ENCODE data around the gene WBP1L.
"Not testable (repeated sequence)": the region's sequence is repeated elsewhere in the genome, so short reads cannot be mapped to it uniquely, and the experiment has no call there.

The WBP1L gene

DNA sequence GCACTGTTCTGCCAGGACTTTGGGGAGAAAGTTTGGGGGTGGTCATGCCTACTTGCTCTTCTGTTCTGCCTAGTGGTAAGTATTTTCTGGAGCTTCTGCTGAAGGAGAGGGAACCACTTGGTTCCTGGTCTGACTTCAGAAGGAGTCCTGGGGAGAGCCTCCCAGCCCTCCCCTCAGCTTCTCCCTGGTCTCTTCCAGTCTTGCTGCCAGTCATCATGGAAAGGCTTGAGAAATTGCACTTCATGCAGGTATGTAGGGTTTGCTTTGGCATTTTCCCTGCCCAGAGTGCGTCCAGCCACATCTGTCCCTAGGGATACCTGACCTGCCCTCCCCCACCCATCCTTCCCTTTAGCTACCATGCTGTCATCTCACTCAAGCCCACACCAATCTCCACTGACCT is 11.1 kb upstream of the WBP1L start:
- no peak for DNase-seq
- no peak for TF ChIP-seq GATA1 (IDR thresholded peaks at IDR 0.05; ENCODE audit: low read depth, low read length)

DNA sequence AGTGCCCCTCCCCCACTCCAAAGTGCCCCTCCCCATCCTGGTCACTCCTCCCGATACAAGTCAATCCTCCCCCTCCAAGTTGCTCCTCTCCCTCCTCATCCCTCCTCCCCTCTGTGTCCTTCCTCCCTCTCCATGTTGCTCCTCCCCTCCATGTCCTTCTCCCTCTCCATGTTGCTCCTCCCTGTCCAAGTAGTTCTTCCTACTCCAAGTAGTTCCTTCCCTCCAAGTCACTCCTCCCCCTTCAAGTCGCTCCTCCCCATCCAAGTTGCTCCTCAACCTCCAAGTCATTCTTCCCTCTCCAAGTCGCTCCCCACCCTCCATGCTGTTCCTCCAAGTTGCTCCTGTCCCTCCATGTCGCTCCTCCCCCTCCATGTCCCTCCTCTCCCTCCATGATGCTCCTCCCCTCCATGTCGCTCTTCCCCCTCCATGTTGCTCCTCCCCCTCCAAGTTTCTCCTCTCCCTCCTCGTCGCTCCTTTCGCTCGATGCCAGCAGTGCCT is 8.6 kb upstream of the WBP1L start:
- no peak for DNase-seq
- TF ChIP-seq GATA1 (IDR thresholded peaks at IDR 0.05; ENCODE audit: low read depth, low read length): no peak
- TF ChIP-seq POLR2A (IDR thresholded peaks at IDR 0.05; ENCODE audit: low read length): no peak

DNA sequence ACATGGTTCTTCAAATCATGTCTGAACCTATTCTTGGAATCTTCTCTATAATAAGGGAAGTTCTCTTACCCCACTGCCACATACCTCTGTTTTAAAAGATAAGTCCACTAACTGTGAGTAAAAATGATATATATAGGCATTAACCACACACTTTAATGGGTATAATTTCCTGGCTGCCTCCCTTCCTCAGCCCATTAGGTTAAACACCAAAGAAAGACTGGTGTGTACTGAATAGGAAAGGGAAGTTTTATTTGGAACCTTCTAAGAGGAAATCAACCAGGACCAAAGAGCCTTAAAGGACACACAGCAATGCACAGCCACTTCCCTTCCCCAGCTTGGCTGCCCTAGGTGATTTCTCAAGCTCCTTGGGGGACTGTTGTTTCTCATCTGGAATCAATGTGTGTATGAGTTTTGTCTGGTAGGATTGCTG is 5.0 kb upstream of the WBP1L start:
- TF ChIP-seq POLR2A (IDR thresholded peaks at IDR 0.05; ENCODE audit: low read length): no peak
- TF ChIP-seq GATA1 (IDR thresholded peaks at IDR 0.05; ENCODE audit: low read depth, low read length): no peak
- DNase-seq: no peak

DNA sequence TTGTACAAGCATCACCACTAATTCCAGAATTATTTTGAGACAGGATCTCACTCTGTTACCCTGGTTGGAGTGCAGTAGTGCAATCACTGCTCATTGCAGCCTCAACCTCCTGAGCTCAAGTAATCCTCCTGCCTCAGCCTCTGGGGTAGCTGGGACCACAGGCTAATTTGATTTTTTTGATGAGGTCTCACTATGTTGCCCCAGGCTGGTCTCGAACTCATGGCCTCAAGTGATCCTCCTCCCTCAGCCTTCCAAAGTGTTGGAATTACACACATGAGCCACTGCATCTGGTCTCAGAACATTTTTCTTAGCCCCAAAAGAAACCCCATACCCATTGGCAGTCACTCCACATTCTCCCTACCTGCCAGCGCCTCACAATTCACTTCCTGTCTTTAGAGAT is 3.5 kb upstream of the WBP1L start:
- no peak for DNase-seq
- TF ChIP-seq GATA1 (IDR thresholded peaks at IDR 0.05; ENCODE audit: low read depth, low read length): no peak
- no peak for TF ChIP-seq POLR2A (IDR thresholded peaks at IDR 0.05; ENCODE audit: low read length)

DNA sequence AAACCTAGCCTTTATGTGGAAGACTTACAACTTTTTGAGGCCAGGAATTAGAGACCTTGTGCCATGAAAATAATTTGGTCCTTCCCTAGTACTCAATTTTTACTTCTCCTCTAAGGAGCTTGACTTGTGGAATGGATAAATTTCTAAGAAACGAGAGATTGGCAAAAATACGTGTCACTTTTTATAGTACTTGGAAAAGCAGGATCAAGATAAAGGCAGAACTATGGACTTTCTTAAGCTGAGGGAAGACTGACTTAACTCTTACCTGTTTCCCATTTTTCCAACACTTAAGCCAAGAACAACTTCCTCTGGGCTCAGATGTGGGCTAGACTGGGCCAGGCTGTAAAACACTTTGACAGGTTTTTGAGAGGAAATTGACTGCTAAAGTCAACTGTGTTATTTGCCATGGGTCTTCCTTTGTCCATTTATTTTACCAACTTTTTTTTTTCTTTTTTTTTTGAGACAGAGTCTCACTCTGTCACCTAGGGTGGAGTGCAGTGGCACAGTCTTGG is 2.0 kb upstream of the WBP1L start:
- no peak for DNase-seq
- TF ChIP-seq POLR2A (IDR thresholded peaks at IDR 0.05; ENCODE audit: low read length): no peak
- TF ChIP-seq GATA1 (IDR thresholded peaks at IDR 0.05; ENCODE audit: low read depth, low read length): no peak

DNA sequence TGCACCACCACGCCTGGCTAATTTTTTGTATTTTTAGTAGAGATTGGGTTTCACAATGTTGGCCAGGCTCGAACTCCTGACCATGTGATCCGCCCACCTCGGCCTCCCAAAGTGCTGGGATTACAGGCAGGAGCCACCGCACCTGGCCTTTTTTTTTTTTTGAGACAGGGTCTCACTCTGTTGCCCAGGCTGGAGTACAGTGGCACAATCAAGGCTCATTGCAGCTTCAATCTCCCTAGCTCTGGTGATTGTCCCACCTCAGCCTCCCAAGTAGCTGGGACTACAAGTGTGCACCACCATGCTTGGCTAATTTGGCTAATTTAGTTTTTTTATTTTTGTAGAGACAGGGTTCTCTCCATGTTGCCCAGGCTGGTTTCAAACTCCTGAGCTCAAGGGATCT is 1.4 kb upstream of the WBP1L start:
- not testable (repeated sequence) for DNase-seq

DNA sequence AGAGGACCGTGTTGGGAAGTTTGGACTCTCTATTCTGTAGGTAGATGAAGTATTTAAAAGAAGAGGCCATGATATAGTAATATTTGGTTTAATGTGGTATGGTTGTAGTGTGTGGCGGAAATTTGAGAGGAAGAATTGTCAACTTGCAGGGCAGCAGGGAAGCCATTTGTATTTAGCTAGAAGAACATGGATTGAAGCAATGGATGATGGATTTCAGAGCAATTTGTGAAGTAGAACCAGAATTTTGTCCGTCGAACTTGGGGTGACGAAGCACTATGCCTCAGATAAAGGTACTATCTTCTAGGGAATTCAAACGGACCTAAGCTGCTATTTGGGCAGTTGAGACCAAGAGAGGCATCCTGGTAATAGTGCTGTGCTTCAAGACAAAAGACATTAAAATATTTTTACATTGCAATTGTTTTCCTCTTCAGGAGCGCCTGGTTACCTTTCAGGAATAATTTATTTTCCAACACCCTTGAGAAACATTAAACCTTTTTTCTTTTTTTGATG is 615 bp upstream of the WBP1L start:
- TF ChIP-seq POLR2A (IDR thresholded peaks at IDR 0.05; ENCODE audit: low read length) (no peak), GATA1 (IDR thresholded peaks at IDR 0.05; ENCODE audit: low read depth, low read length) (no peak)
- DNase-seq: no peak

DNA sequence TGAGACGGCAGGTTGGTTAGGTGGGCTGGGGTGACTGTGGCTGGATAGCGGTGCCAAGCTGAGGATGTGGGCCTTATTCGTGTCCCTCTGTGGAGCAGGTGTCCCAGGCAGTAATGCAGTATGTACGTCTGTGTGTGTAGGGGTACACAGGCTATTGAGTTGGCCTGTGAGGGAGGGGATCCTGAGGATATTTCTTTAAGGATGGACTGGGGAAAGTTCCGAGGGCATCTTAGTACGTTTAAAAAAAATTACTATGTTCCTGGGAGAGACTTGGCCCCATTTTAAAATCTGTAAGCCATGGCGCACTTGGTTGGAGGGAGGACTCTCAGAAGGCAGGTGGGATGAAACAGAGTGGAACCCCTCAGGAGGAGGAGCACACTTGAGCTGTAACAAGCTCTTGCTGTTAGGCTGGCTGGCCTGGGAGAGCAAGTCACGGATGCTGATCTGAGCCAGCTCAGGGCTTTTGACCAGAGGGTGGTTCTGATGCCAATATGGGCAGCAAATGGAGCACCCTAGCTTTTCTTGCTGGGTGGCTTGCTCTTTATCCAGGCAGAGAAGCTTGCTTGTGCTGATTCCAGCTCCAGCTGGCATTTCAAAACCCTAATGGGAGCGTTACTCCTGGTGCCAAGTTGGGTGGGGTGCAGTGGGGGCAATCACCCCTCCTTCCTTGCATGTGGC is 765 bp downstream of the WBP1L start:
- peak; percentile 41 to 56 for DNase-seq
- TF ChIP-seq GATA1 (IDR thresholded peaks at IDR 0.05; ENCODE audit: low read depth, low read length) (no peak), POLR2A (IDR thresholded peaks at IDR 0.05; ENCODE audit: low read length) (no peak)

DNA sequence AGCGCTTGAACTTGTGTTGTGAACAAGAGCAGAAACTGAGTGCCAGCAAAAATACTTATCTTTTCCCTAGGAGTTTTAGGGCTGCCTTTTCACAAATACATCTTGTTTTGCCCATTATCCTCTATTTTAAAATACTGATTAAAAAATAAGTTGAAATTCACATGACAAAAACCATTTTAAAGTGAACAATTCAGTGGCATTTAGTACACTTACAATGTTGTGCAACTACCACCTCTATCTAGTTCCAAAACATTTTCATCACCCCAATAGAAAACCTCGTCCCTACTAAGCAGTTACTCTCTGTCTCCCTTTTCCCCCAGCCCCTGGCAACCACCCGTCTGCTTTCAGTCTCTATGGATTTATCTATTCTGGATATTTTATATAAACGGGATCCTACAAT is 1.4 kb downstream of the WBP1L start:
- no peak for TF ChIP-seq POLR2A (IDR thresholded peaks at IDR 0.05; ENCODE audit: low read length)
- no peak for TF ChIP-seq GATA1 (IDR thresholded peaks at IDR 0.05; ENCODE audit: low read depth, low read length)

DNA sequence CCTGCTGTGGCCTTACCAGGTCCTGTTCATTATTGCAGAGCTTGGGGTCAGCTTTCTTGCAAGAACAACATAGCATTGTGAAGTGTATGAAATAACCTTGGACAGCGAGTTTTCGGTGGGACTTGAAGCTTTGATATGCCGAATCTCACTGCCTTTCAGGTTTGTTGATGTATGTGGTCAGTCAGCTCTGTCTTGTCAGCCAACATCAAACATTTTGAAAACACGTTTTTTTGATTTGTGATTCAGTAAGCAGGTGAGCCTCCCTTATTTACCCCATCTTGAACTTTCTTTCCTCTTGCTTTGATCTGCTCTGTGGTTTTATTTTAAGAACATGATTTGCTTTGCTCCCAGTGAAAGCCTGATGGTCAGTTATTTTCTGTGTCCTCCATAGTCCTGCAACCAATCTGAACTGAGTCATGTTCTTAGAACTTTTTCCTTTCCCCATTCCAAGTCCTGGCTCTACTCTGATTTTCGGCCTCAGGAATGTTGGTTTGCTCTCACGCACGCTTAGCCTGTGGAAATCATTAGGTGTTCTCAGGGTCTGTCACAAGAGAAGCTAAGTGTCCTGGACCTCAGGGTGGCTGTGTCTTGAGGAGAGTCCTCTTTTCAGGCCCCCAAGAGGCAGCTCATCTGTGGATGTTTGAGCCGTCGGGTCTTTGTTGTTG is 8.7 kb downstream of the WBP1L start:
- TF ChIP-seq GATA1 (IDR thresholded peaks at IDR 0.05; ENCODE audit: low read depth, low read length): no peak
- TF ChIP-seq POLR2A (IDR thresholded peaks at IDR 0.05; ENCODE audit: low read length): no peak
- DNase-seq: no peak

More for the DNA sequence above, 1.4 kb downstream of the WBP1L start:
- DNase-seq: no peak

DNA sequence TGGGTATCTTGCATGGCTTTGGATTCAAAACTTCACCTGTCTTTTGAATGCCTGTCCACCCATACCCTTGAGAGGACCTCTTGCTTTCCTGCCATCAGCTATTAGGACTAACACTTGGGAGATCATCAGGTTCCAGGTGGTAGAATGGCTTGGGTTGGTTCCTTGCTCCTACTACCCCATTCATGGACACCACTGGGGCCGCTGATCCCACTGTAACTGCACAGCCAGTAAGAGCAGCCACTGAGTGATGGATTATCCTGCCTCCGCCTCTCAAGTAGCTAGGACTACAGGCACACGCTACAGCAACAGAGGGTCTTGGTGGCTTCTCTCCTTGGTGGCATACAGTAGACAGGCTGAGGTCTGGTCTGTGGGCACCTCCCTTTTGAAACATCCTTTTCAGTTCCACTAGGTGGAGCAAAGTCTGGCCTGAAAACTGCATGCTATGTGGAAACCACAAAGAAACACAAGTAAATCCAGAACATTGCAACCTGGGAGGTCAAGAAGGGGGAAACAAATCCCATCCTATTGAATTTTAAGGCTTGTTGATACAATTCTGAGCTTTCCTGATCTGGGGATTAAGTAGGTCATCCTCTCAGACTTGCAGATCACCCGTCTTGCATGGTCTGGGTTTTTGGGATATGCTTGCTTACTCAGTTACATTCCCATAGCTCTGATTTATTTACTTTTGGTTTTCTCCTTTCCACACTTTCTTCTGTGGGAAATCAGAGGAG is 9.4 kb downstream of the WBP1L start:
- TF ChIP-seq POLR2A (IDR thresholded peaks at IDR 0.05; ENCODE audit: low read length): no peak
- TF ChIP-seq GATA1 (IDR thresholded peaks at IDR 0.05; ENCODE audit: low read depth, low read length): no peak
- DNase-seq: peak; percentile 63 to 64

DNA sequence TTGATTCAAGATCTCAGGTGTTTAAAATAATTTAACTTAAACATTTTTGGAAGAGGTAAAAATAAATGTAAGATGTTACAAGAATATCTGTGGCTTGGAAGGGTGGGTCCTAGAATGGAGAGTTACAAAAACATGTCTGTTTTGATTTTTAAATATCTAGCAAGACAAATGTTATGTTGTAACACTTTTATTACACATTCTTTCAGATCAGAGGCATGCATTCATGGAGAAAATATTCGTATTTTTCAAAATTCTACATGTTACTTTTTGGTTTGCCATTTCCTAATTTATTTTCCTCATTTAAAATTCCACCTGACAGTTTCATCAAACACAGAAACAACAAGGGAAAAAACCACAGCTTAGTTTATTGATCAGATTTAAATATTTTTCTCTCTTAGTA is 10.0 kb downstream of the WBP1L start:
- no peak for TF ChIP-seq GATA1 (IDR thresholded peaks at IDR 0.05; ENCODE audit: low read depth, low read length)
- TF ChIP-seq POLR2A (IDR thresholded peaks at IDR 0.05; ENCODE audit: low read length): no peak
- no peak for DNase-seq

DNA sequence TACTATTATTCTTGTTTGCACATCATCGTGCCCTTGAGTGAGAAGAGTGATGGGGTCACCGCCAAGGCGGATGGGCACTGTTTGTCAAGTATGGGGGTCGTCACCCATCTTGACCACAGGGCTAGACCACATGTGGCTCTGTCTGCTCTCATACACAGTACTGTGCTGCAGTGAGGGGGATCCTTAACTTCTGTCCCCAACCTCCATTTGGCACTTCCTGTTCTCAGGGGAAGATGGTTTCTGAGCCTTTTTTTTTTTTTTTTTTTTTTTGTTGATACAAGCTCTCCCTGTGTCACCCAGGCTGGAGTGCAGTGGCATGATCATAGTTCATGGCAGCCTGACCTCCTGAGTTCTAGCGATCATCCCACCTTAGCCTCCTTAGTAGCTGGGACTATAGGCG is 13.6 kb downstream of the WBP1L start:
- TF ChIP-seq GATA1 (IDR thresholded peaks at IDR 0.05; ENCODE audit: low read depth, low read length) (no peak), POLR2A (IDR thresholded peaks at IDR 0.05; ENCODE audit: low read length) (no peak)
- DNase-seq: no peak

DNA sequence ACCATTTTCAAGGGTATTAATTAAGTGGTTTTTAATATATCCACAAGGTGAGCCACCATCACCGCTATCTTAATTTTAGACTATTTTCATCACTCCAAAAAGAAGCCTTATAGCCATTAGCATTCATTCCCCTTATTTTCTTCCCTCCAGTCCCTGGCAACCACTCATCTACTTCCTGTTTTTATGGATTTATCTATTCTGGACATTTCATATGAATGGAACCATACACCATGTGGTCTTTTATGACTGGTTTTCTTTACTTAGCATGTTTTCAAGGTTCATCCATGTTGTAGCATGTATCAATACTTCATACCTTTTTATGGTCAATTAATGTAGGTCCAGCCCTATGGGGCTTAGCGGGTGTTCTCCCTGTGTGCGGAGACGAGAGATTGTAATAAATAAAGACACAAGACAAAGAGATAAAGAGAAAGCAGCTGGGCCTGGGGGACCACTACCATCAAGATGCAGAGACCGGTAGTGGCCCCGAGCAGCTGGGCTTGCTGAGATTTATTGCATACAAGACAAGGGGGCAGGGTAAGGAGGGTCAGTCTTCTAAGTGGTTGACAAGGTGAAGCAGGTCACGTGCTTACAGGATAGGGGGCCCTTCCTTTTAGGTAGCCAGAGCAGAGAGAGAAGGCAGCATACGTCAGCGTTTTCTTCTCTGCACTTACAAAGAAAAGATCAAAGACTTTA is 14.6 kb downstream of the WBP1L start:
- TF ChIP-seq GATA1 (IDR thresholded peaks at IDR 0.05; ENCODE audit: low read depth, low read length) (no peak), POLR2A (IDR thresholded peaks at IDR 0.05; ENCODE audit: low read length) (no peak)
- no peak for DNase-seq

DNA sequence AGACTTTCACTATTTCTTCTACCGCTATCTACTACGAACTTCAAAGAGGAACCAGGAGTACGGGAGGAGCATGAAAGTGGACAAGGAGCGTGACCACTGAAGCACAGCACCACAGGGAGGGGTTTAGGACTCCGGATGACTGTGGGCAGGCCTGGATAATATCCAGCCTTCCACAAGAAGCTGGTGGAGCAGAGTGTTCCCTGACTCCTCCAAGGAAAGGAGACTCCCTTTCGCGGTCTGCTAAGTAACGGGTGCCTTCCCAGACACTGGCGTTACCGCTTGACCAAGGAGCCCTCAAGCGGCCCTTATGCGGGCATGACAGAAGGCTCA is 15.2 kb downstream of the WBP1L start:
- DNase-seq: not testable (repeated sequence)

All from erythroblast (primary cell).